ENCODE measurements around the gene ZNF407.

GRCh38 chr18:74665905-74666304 is 68.2 kb downstream of the ZNF407 start:
- TF ChIP-seq CTCF (tag by site-specific recombination; IDR thresholded peaks at IDR 0.05) (no peak), KLF16 (tag by site-specific recombination; IDR thresholded peaks at IDR 0.05) (no peak), YY1 (tag by site-specific recombination; IDR thresholded peaks at IDR 0.05) (no peak), ZNF221 (tag by site-specific recombination; IDR thresholded peaks at IDR 0.05; ENCODE audit: borderline replicate concordance) (no peak), ZFP3 (tag by site-specific recombination; IDR thresholded peaks at IDR 0.05; ENCODE audit: low read depth) (no peak)

All from HEK293 (cell line).